Lower lobe of right lung (tissue), 2 donors: Measurements from ENCODE around the gene UBALD2. TPM values are rescaled to one million over a fixed set of nuclear protein-coding genes. Genes with fewer than 3 reads are reported as not detected.

Experiments used
- ATAC-seq, 2 donors: fragments of 200-7000 bp; cut with Tn5 transposase; one replicate each; pipeline ENCODE4 v1.9.1; 2020 to 2022; ENCODE audit warnings: mild to moderate bottlenecking in 2 of 2, moderate library complexity in 2 of 2
- DNase-seq: peaks from one replicate; pipeline ENCODE4 v3.0.0-alpha.2; 2020
- H3K27ac ChIP-seq: fragments of 200-600 bp; one replicate; pipeline ENCODE4 v1.8.0; 2022
- H3K27me3 ChIP-seq: fragments of 200-600 bp; one replicate; pipeline ENCODE4 v1.8.0; 2022; ENCODE audit warnings: low read depth
- H3K36me3 ChIP-seq: fragments of 200-600 bp; one replicate; pipeline ENCODE4 v1.8.0; 2022; ENCODE audit warnings: mild to moderate bottlenecking
- H3K4me1 ChIP-seq: fragments of 200-600 bp; one replicate; pipeline ENCODE4 v1.8.0; 2022
- H3K4me3 ChIP-seq: fragments of 200-600 bp; one replicate; pipeline ENCODE4 v1.8.0; 2022; ENCODE audit warnings: mild to moderate bottlenecking
- H3K9me3 ChIP-seq: fragments of 200-600 bp; one replicate; pipeline ENCODE4 v1.8.0; 2022
- intact Hi-C: fragments of 100-400 bp; cut with DNase I; formaldehyde crosslinking; loops from one replicate; pipeline ENCODE4 v1.11.0; 2022
- total RNA-seq: library from RNA; stranded (reverse); fragmentation: NEBNext Ultra II Directional; extraction: Animal tissue kit (Norgen Biotek cat#: 25700); gene quantifications from one replicate; pipeline ENCODE4 v1.2.1, GENCODE V29; 2021
- TF ChIP-seq, protein P1 (sequence below): fragments of 200-600 bp; IDR thresholded peaks from one replicate; pipeline ENCODE4 v1.8.0; 2022; ENCODE audit warnings: antibody characterized with exemption, mild to moderate bottlenecking
- donor health status: DM: no; HTN: yes; CAD: no; lungs with severe emphysema.

Gene UBALD2
- total RNA-seq, 1 donor from 2014 or later: 62.7 TPM

DNA sequence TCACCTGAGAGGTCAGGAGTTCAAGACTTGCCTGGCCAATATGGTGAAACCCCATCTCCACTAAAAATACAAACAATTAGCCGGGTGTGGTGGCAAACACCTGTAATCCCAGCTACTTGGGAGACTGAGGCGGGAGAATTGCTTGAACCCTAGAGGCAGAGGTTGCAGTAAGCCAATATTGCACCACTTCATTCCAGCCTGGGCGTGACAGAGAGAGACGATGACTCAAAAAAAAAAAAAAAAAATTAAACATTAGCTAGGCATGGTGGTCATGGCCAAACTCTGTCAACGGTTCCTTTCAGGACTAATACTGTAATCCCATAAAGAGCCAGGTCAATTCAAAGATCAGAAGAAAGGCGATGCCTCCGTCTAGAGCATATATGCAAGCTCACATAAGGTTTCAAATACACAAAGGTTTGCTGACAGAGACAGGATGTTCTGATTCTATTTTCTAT, 27.3 kb upstream of the UBALD2 start:
- no peak overlapping the region for H3K27ac ChIP-seq
- H3K4me1 ChIP-seq: peaks cover 22% of the 10 kb centered on the region
- no peak for DNase-seq
- TF ChIP-seq, protein P1, sequence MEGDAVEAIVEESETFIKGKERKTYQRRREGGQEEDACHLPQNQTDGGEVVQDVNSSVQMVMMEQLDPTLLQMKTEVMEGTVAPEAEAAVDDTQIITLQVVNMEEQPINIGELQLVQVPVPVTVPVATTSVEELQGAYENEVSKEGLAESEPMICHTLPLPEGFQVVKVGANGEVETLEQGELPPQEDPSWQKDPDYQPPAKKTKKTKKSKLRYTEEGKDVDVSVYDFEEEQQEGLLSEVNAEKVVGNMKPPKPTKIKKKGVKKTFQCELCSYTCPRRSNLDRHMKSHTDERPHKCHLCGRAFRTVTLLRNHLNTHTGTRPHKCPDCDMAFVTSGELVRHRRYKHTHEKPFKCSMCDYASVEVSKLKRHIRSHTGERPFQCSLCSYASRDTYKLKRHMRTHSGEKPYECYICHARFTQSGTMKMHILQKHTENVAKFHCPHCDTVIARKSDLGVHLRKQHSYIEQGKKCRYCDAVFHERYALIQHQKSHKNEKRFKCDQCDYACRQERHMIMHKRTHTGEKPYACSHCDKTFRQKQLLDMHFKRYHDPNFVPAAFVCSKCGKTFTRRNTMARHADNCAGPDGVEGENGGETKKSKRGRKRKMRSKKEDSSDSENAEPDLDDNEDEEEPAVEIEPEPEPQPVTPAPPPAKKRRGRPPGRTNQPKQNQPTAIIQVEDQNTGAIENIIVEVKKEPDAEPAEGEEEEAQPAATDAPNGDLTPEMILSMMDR: no peak
- peaks cover 15% of the 10 kb centered on the region for H3K27me3 ChIP-seq
- H3K9me3 ChIP-seq: no peaks in the 10 kb centered on the region
- no peak for ATAC-seq
- H3K36me3 ChIP-seq: no peaks in the 10 kb centered on the region
- intact Hi-C loops: no loop called here
- H3K4me3 ChIP-seq: no peak overlapping the region

DNA sequence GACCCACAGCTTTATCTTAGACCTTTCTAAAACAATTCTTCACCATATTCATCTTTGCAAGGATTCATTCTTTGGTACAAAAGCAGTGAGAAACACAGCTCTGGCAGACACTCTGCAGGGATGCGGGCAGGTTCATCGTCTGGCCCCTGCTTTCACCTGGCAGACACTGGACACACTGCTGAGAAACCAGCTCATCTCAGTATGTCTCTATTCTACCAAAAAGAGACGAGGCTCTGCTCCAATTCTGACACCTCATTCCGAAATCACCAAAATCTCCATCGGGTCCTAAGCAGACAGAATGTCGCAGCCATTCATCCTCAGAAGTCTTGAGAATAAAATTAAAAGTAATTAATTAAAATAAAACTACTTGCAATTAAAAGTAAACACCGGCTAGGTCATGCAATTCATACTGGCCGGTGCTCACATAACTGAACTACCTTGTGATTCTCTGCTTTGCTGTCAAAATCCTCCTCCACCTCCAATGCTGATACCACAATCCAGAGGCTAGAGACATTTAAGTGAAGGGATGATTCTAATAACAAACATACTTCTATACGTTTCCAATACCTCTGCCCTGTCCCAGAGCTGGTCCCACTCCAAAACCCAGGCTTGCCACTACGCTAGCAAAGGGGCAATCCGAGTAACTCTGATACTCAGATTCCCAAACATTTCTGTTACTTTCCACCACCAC, 26.2 kb upstream of the UBALD2 start:
- no peak for DNase-seq
- H3K36me3 ChIP-seq: no peaks in the 10 kb centered on the region
- H3K27ac ChIP-seq: no peak overlapping the region
- no peaks in the 10 kb centered on the region for H3K9me3 ChIP-seq
- peaks cover 22% of the 10 kb centered on the region for H3K4me1 ChIP-seq
- ATAC-seq: no peak
- intact Hi-C loops: no loop called here
- H3K27me3 ChIP-seq: peaks cover 15% of the 10 kb centered on the region
- TF ChIP-seq, protein P1: no peak
- no peak overlapping the region for H3K4me3 ChIP-seq

GRCh38 chr17:76239538-76240274, 25.4 kb upstream of the UBALD2 start:
- Histone ChIP-seq H3K4me1 (peaks cover 22% of the 10 kb centered on the region), H3K4me3 (peak overlapping the region; percentile 52), H3K27ac (no peak overlapping the region), H3K36me3 (no peaks in the 10 kb centered on the region), H3K27me3 (peaks cover 15% of the 10 kb centered on the region), H3K9me3 (no peaks in the 10 kb centered on the region)
- ATAC-seq (peak; percentile 8 to 11), DNase-seq (no peak)
- TF ChIP-seq, protein P1: no peak
- intact Hi-C loops: no loop called here

DNA sequence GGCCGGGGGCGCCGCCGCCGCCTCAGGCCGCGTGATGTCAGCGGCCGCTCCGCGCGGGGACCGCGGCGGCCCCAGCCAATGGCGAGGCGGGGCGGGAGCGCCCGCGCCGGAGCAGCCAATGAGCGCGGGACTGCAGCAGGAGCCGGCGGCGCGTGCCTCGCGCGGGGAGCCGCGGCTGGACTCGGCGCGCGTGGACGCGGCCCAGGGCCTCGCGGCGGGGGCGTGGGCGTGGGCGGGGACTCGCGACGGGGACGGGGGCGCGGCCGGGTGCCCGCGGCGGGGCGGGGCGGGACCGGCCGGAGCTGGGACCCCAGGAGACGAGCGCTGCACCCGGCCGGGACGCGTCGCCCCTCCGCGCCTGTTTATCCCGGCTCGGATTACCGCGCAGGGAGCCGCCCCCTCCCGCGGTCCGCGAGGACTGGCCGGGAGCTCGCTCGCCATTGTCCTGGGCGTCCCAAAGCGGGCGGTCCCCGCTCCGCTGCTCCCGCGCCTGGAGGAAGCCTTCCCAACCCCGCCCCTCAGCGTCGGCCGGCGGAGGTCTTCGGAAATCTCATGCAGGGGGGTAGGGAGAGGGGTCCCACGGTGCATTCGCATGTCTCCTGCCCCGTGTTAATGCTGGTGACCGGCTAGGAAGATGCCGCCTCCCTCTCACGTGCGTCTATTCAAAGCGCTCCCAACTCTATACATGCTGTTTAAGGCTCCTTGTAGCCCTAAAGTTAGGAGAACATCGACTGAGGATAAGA, 24.5 kb upstream of the UBALD2 start, which contains the start of gene RNF157:
Gene RNF157 (minus strand): TSS at position 33 of the 743 bp plus-strand sequence. CDS start 253 bp downstream, outside the sequence.
- Histone ChIP-seq H3K4me3 (peak within 1 kb of the TSS; percentile 76), H3K9me3 (no peaks in the 10 kb centered on the region), H3K27ac (peak within 1 kb of the TSS; percentile 41), H3K36me3 (no peaks in the 10 kb centered on the region), H3K27me3 (peaks cover 15% of the 10 kb centered on the region), H3K4me1 (peaks cover 22% of the 10 kb centered on the region)
- TF ChIP-seq, protein P1: no peak
- intact Hi-C loops: no loop called here
- peak; percentile 83 to 84 for ATAC-seq
- DNase-seq: peak; percentile 76

DNA sequence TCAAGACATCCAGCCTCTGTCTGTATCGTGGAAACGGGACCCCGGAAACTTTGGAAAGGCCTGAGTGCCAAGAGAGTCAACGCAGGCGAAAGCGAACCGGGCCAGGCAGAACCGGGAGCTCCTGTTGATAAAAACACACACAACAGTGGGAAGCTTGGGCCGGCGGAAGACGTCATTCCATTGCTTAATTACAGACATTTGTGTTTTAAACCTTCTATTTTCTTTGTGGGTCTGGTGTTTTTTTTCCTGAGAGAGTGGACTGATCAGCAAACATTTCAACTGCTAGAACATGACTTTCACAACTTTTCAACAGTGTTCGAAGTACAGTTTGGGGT, 24.0 kb upstream of the UBALD2 start:
- Histone ChIP-seq H3K4me3 (peak overlapping the region; percentile 76), H3K27me3 (peaks cover 15% of the 10 kb centered on the region), H3K9me3 (no peaks in the 10 kb centered on the region), H3K36me3 (no peaks in the 10 kb centered on the region), H3K27ac (peak overlapping the region; percentile 41), H3K4me1 (peaks cover 25% of the 10 kb centered on the region)
- TF ChIP-seq, protein P1: no peak
- DNase-seq (no peak), ATAC-seq (peak in 1 of 2 donors; percentile 48)
- intact Hi-C loops: no loop called here
